Activated effector memory CD4-positive, alpha-beta T cell treated with anti-CD3 and anti-CD28 coated beads, Interleukin-2, amount 50 U/mL, for 16 hours (primary cell): ENCODE data around the gene ESR1.

Source experiments
- DNase-seq: peaks from one replicate; pipeline ENCODE4 v3.0.0-alpha.2; 2020

ESR1 gene

GRCh38 chr6:151807513-151808370, at the start of gene ESR1:
ESR1 (plus strand) TSS chr6:151807682; CDS start chr6:151807913, 231 bp downstream.
- DNase-seq, result no peak

DNA sequence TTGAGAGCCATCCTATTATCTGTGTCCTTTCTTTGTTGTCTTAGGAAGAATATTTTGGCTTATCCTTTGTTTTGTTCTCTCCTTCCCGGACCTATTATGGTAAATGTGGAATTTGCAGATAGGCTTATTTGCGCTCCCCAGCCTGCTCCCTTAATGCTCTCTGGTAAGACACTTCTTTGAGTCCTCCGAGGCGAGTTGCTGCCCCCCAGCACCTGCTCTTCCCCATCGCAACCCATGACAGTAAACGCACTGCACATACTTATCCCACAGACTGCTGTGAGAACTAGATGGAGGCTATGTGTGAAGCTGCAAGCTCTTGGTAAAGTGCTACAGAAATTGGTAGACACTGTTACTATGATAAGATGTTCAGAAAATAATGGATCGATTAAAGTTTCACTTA, 47.0 kb upstream of the ESR1 start:
- no peak for DNase-seq

- DNase-seq, result no peak
Observed at GRCh38 chr6:151761851-151762250, 45.6 kb upstream of the ESR1 start.

GRCh38 chr6:151762817-151763216, 44.7 kb upstream of the ESR1 start:
- DNase-seq, result no peak

- no peak for DNase-seq
Observed at GRCh38 chr6:151763303-151763702, 44.2 kb upstream of the ESR1 start.

GRCh38 chr6:151763938-151764680, 43.4 kb upstream of the ESR1 start:
- DNase-seq, result peak; percentile 64

DNA sequence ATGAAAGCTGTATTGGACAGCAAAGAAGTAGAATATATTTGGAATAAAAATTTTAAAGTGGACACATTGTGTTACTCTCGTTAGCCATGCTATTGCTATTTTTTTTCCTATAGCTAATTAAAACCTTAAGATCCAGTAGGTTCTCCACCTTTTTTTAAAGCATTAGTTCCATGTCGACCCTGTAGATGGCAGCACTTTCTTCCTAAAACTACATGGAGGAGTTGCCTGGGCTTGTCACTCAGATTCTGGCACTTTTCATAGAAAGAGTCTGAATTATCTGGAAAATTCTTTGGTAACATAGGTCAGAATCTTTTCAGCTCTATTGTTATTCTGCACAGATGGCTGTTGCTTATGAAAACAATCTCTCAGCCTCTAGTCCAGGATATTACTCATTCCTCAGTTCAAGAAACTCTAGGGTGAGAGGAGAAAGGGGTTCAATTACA, 42.0 kb upstream of the ESR1 start:
- DNase-seq, result no peak

GRCh38 chr6:151772446-151772845, 35.0 kb upstream of the ESR1 start:
- DNase-seq, result no peak

DNA sequence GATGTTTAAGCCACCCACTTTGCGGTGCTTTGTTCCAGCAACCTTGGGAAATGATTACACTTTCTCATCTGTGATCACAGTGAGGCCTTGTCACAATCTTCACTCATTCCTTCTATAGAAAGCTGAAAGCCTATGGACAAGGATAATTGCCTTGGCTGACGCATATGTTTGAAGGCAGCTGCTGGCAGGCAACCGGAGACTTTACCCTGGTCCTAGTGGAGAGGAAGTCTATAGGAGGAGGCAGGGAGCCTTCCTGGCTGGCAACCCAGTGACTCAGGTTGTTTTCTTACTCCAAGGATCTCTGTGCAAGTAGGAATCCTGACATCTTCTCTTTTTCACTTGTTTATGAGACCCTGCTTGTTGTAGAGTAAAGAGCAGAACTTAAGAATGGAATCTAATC, 34.1 kb upstream of the ESR1 start:
- DNase-seq, result no peak

DNA sequence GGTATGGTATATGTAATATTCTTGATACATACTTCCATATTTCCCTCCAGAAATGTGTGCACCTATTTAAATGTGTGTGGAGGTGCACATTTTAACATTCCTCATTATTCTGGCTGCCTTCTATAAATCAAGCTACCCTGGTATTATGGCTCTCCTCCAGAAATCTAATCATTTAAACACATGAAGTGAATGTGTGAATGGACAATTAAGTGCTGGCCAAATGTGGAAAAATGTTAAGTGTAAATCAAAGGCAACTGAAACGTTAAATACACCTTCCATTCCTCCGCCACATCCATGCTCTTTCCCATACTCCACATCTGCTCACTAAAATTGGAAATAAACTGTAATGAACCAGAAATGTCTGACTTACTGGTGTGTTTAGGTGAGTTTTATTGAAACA, 24.9 kb upstream of the ESR1 start:
- no peak for DNase-seq

DNA sequence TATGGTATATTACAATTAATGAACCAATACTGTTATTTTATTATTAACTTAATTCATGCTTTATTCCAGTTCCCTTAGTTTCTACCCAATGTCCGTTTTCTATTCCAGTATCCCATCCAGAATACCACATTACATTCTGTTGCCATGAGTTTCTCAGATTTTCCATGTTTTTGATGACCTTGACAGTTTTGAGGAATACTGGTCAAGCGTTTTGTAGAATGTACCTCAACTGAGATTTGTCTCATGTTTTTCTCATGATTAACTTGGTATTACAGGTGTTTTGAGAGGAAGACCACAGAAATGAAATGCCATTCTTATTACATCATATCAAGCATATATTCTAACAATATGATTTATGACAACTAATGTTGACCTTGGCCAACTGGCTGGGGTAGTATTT, 23.8 kb upstream of the ESR1 start:
- DNase-seq, result no peak

GRCh38 chr6:151784441-151785214, 22.9 kb upstream of the ESR1 start:
- DNase-seq, result no peak

DNA sequence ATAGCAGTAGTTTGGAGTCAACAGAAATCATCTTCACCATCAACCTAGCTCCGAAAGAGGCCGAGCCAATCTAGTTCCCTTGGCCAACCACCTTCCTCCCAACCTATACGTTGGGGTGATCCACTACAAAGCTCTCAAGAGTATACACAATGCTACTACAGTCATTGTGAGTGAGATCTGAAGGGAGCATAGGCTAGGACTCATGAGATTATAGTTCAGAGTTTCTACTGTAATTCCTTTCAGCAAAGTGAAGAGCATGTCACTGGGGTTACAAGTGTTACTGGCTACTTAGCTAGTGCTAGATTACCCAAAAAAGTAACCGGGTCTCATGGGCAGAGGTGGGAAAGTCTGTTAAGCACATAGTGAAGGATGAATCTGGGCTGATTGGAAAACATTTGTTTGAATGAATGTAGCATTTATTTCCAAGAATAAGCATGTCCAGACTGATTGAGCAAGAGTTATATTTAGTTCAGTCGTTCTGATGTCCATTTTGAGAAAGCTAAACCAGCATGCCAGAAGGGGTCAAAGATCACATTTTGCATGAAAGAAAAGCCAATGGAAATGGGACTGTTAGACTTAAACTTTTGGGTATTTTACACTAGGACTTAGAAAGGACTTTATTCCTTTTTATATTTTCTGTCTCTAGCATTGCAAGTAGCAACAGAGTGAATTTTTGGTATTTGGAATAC, 10.5 kb upstream of the ESR1 start:
- DNase-seq, result no peak

DNA sequence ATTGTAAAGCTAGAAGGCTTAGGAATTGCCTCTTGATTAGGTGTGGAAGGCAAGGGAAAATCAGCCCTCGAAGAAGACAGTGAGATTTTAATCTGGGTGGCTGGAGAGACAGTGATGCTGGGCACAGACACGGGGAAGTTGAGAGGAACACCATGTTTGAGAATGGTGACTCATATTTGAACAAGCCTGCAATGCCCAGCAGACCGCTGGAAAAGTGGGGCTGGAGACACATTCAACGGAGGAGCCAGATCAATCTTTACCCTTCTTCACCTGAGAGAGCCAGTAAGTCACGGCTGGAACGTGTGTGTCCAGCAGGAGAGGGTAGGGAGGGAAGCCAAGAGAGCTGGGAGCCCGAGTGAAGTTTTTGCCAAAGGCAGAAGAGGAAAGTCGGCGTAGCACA, 3.7 kb upstream of the ESR1 start:
- DNase-seq, result no peak

DNA sequence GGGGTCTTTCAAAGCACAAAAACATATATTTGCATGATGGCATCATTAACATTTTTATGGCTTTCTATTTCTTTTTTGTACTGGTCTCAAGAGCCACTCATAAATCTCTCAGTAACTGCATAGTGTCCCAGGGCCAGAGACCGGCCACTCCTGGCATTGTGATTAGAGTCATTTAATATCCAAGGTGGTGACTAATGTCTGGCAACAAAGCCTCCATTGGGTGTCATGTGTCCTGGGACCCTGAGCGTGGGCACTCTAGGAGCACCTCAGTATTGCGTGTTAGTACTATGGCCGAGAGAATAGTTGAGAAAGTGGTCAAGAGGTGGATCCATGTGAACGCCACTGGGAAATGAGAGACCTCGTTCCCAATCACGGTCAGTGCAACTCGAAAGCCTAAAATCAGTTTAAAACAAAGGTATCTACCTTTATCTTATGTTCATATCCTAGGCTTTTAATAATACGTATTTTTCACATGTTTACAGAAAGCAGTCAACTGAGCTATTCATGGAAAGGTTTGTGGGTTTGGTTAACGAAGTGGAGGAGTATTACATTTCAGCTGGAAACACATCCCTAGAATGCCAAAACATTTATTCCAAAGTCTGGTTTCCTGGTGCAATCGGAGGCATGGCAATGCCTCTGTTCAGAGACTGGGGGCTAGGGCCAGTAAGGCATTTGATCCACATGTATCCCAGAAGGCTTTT, 2.7 kb upstream of the ESR1 start:
- no peak for DNase-seq

GRCh38 chr6:151805286-151805840, 2.1 kb upstream of the ESR1 start:
- DNase-seq, result no peak

DNA sequence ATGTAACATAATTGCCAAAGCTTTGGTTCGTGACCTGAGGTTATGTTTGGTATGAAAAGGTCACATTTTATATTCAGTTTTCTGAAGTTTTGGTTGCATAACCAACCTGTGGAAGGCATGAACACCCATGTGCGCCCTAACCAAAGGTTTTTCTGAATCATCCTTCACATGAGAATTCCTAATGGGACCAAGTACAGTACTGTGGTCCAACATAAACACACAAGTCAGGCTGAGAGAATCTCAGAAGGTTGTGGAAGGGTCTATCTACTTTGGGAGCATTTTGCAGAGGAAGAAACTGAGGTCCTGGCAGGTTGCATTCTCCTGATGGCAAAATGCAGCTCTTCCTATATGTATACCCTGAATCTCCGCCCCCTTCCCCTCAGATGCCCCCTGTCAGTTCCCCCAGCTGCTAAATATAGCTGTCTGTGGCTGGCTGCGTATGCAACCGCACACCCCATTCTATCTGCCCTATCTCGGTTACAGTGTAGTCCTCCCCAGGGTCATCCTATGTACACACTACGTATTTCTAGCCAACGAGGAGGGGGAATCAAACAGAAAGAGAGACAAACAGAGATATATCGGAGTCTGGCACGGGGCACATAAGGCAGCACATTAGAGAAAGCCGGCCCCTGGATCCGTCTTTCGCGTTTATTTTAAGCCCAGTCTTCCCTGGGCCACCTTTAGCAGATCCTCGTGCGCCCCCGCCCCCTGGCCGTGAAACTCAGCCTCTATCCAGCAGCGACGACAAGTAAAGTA, 547 bp upstream of the ESR1 start:
- DNase-seq, result no peak

- no peak for DNase-seq
Observed at GRCh38 chr6:151808371-151809241, 1.1 kb downstream of the ESR1 start.

DNA sequence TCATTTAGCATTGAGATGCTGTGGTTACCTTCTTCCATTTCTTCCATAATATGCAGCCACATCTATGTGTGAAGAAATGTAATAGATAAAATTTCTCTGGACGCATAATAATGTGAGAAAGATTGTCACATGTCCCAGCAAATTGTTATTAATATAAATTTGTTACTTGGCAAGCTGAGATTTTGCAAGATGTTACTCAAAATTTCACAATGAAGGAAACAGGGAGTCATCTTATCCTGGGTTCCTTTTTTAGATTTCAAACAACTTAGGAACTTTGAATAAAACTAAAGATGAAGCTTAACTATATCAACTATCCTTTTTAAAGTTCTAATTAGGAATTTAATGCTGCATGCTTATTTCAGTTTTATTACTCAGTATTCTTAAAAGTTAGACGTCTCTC, 3.6 kb downstream of the ESR1 start:
- no peak for DNase-seq

DNA sequence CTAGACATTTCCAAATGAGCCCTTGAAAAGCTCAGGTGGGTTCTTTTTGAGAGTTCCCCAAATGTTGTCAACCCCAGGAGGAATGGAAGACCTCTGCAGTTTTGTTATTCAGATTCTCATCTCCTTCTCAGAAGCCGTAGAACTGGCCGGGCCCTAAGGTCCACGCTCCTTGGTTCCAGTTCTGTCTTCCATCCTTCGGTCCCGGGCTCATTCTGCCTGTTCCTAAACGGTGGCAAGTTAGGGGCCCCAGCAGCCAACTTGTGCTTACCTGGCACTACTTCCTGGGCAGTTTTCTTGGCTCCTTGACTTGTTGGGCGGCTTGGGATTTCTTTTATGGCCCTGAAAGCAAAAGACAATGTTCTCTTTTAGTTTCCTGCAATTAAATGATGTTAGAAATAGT, 6.4 kb downstream of the ESR1 start:
- DNase-seq, result no peak
